Breast epithelium (tissue), 4 donors: ENCODE results near the gene TEAD1. TPM values are rescaled to one million over a fixed set of nuclear protein-coding genes. Genes with fewer than 3 reads are reported as not detected.

Experiments used
- DNase-seq, 2 donors: peaks; one replicate each; pipeline ENCODE4 v3.0.0-alpha.2; 2019; ENCODE audit warnings: low spot score in 2 of 2
- H3K27ac ChIP-seq, 2 donors: fragments of 200-600 bp; sonication (generic) in 1 of 2; one replicate each; pipeline ENCODE4 v1.5.1; 2016 to 2019; ENCODE audit warnings: mild to moderate bottlenecking in 1 of 2
- H3K27me3 ChIP-seq, 2 donors: fragments of 200-600 bp; sonication (generic) in 1 of 2; one replicate each; pipeline versions ENCODE4 v1.5.1 to v1.6.0; 2017 to 2019; ENCODE audit warnings: control low read depth in 1 of 2, mild to moderate bottlenecking in 1 of 2
- H3K36me3 ChIP-seq: fragments of 200-600 bp; one replicate; pipeline ENCODE4 v1.5.1; 2019
- H3K4me1 ChIP-seq, 2 donors: fragments of 200-600 bp; sonication (generic); one replicate each; pipeline ENCODE4 v1.5.1; 2016 to 2019; ENCODE audit warnings: control low read depth in 1 of 2
- H3K4me3 ChIP-seq, 3 donors: fragments of 200-600 bp; sonication (generic); 1 replicate in 2 of 3; 2 replicates in 1 of 3; pipeline ENCODE4 v1.5.1; 2016 to 2019; ENCODE audit warnings: mild to moderate bottlenecking in 3 of 3, moderate library complexity in 2 of 3
- H3K9me3 ChIP-seq, 2 donors: fragments of 200-600 bp; sonication (generic) in 1 of 2; one replicate each; pipeline ENCODE4 v1.5.1; 2016 to 2019; ENCODE audit warnings: control low read depth in 1 of 2
- POLR2A ChIP-seq: fragments of 450-650 bp; IDR thresholded peaks from one replicate; pipeline ENCODE4 v1.6.1; 2016; ENCODE audit warnings: antibody characterized with exemption, mild to moderate bottlenecking, moderate library complexity
- POLR2AphosphoS5 ChIP-seq, 3 donors: sonication (generic); formaldehyde crosslinking; IDR thresholded peaks; one replicate each; pipeline ENCODE4 v1.6.1; 2017; ENCODE audit warnings: antibody characterized with exemption in 3 of 3
- intact Hi-C: fragments of 100-400 bp; cut with DNase I; formaldehyde crosslinking; loops from one replicate; pipeline ENCODE4 v1.15.1; 2023; ENCODE audit warnings: low total_unique reads
- total RNA-seq, 3 donors: library from RNA; depleted of rRNA; stranded (reverse); fragments of >200 nt; gene quantifications; one replicate each; pipeline ENCODE4 v1.1.0, GENCODE V29; 2016
- TF ChIP-seq, protein P1 (sequence below), 3 donors: fragments of 450-650 bp; IDR thresholded peaks; one replicate each; pipeline ENCODE4 v1.5.1; 2016 to 2017; ENCODE audit warnings: antibody characterized with exemption in 3 of 3, mild to moderate bottlenecking in 3 of 3, moderate library complexity in 3 of 3

TEAD1 gene
- total RNA-seq, 3 donors from 2014 or later: 67.8 to 110 (median 80.1) TPM

- no peaks in the 10 kb centered on the region for H3K36me3 ChIP-seq
- intact Hi-C loops: no loop called here
- H3K9me3 ChIP-seq: no peaks in the 10 kb centered on the region
- no peak for DNase-seq
- no peak for TF ChIP-seq POLR2A
- no peak overlapping the region for H3K27ac ChIP-seq
- H3K27me3 ChIP-seq: no peaks in the 10 kb centered on the region
- H3K4me3 ChIP-seq: no peak overlapping the region
- H3K4me1 ChIP-seq: no peaks in the 10 kb centered on the region
Observed at GRCh38 chr11:12640355-12640754, 33.9 kb upstream of the TEAD1 start.

DNA sequence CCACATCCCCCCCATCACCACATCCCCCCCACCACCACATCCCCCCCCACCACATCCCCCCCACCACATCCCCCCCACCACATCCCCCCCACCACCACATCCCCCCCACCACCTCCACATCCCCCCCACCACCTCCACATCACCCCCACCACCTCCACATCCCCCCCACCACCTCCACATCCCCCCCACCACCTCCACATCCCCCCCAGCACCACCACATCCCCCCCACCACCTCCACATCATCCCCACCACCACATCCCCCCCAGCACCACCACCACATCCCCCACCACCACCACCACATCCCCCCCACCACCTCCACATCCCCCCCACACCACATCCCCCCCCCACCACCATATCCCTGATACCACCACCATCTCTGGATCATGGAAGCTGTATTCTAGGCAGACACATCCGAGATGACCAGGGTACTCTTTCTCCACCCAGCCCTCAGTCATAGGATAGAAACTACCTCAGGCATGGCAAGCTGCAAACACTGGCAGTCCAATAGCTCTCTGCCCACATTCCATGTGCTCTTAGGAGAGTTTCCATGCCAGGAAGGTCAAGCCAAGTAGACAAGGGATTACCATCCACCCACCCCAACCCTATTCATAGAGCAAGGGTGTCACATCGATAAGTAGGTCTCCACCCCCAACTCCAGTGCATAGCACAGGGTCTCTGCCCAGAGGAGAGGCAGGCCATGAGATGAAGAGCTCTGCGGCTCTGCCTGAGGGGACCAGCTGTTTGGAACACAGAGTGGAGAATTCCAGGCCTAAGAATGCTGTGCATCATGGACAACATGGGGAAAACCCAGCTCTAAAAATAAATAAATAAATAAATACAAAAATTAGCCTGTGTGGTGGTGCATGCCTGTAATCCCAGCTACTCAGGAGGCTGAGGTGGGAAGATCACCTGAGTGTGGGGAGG is 33.0 kb upstream of the TEAD1 start:
- H3K9me3 ChIP-seq: no peaks in the 10 kb centered on the region
- no peaks in the 10 kb centered on the region for H3K4me1 ChIP-seq
- H3K27me3 ChIP-seq: no peaks in the 10 kb centered on the region
- no peak for DNase-seq
- TF ChIP-seq, protein P1, sequence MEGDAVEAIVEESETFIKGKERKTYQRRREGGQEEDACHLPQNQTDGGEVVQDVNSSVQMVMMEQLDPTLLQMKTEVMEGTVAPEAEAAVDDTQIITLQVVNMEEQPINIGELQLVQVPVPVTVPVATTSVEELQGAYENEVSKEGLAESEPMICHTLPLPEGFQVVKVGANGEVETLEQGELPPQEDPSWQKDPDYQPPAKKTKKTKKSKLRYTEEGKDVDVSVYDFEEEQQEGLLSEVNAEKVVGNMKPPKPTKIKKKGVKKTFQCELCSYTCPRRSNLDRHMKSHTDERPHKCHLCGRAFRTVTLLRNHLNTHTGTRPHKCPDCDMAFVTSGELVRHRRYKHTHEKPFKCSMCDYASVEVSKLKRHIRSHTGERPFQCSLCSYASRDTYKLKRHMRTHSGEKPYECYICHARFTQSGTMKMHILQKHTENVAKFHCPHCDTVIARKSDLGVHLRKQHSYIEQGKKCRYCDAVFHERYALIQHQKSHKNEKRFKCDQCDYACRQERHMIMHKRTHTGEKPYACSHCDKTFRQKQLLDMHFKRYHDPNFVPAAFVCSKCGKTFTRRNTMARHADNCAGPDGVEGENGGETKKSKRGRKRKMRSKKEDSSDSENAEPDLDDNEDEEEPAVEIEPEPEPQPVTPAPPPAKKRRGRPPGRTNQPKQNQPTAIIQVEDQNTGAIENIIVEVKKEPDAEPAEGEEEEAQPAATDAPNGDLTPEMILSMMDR (IDR thresholded peaks at IDR 0.05): no peak
- no peak for TF ChIP-seq POLR2A
- no peak for TF ChIP-seq POLR2AphosphoS5 (IDR thresholded peaks at IDR 0.05)
- no peaks in the 10 kb centered on the region for H3K36me3 ChIP-seq
- intact Hi-C loops: no loop called here
- no peak overlapping the region for H3K27ac ChIP-seq
- H3K4me3 ChIP-seq: no peak overlapping the region

GRCh38 chr11:12642040-12642439 is 32.2 kb upstream of the TEAD1 start:
- Histone ChIP-seq H3K4me3 (no peak overlapping the region), H3K9me3 (no peaks in the 10 kb centered on the region), H3K36me3 (no peaks in the 10 kb centered on the region), H3K27ac (no peak overlapping the region), H3K27me3 (no peaks in the 10 kb centered on the region), H3K4me1 (no peaks in the 10 kb centered on the region)
- no peak for TF ChIP-seq POLR2AphosphoS5 (IDR thresholded peaks at IDR 0.05)
- TF ChIP-seq, protein P1 (IDR thresholded peaks at IDR 0.05): no peak
- TF ChIP-seq POLR2A: no peak
- no peak for DNase-seq
- intact Hi-C loops: no loop called here

- H3K27ac ChIP-seq: no peak overlapping the region
- H3K4me1 ChIP-seq: no peaks in the 10 kb centered on the region
- H3K4me3 ChIP-seq: no peak overlapping the region
- no peaks in the 10 kb centered on the region for H3K36me3 ChIP-seq
- no peaks in the 10 kb centered on the region for H3K27me3 ChIP-seq
- TF ChIP-seq POLR2A (no peak), POLR2AphosphoS5 (IDR thresholded peaks at IDR 0.05) (no peak)
- TF ChIP-seq, protein P1 (IDR thresholded peaks at IDR 0.05): no peak
- H3K9me3 ChIP-seq: no peaks in the 10 kb centered on the region
- intact Hi-C loops: no loop called here
- DNase-seq: no peak
Observed at GRCh38 chr11:12642806-12643428, 31.3 kb upstream of the TEAD1 start.

- TF ChIP-seq POLR2A (no peak), POLR2AphosphoS5 (IDR thresholded peaks at IDR 0.05) (no peak)
- TF ChIP-seq, protein P1 (IDR thresholded peaks at IDR 0.05): no peak
- intact Hi-C loops: no loop called here
- Histone ChIP-seq H3K36me3 (no peaks in the 10 kb centered on the region), H3K27me3 (no peaks in the 10 kb centered on the region), H3K4me1 (no peaks in the 10 kb centered on the region), H3K27ac (no peak overlapping the region), H3K4me3 (no peak overlapping the region), H3K9me3 (no peaks in the 10 kb centered on the region)
- no peak for DNase-seq
Observed at GRCh38 chr11:12646478-12646877, 27.7 kb upstream of the TEAD1 start.
